RWPE2 (cell line): ENCODE results near the gene C1orf115.

Experiments used
- ATAC-seq: fragments of 200-7000 bp; cut with Tn5 transposase; 3 replicates; pipeline ENCODE4 v1.9.1; 2021; ENCODE audit warnings: low read depth
- DNase-seq: peaks from one replicate; pipeline ENCODE4 v3.0.0-alpha.2; 2020; ENCODE audit warnings: low spot score
- H3K27ac ChIP-seq: fragments of 450-650 bp; 2 replicates; pipeline ENCODE4 v1.5.1; 2017; ENCODE audit warnings: mild to moderate bottlenecking; ENCODE audit not compliant: poor library complexity, severe bottlenecking
- H3K27me3 ChIP-seq: fragments of 250-450 bp; sonication (Bioruptor Pico); 2 replicates; pipeline ENCODE4 v1.5.1; 2021; ENCODE audit warnings: mild to moderate bottlenecking, moderate library complexity; ENCODE audit not compliant: insufficient read depth, poor library complexity, severe bottlenecking
- H3K36me3 ChIP-seq: fragments of 250-450 bp; sonication (Bioruptor Pico); 2 replicates; pipeline ENCODE4 v1.5.1; 2020; ENCODE audit warnings: low read depth, mild to moderate bottlenecking, moderate library complexity
- H3K4me1 ChIP-seq: fragments of 250-450 bp; sonication (Bioruptor Pico); 2 replicates; pipeline ENCODE4 v1.5.1; 2021; ENCODE audit warnings: mild to moderate bottlenecking, moderate library complexity; ENCODE audit not compliant: insufficient read depth, poor library complexity, severe bottlenecking
- H3K4me3 ChIP-seq: fragments of 250-450 bp; sonication (Bioruptor Pico); 2 replicates; pipeline ENCODE4 v1.5.1; 2021; ENCODE audit warnings: mild to moderate bottlenecking, moderate library complexity; ENCODE audit not compliant: severe bottlenecking
- H3K9me3 ChIP-seq: fragments of 250-450 bp; sonication (Bioruptor Pico); 2 replicates; pipeline ENCODE4 v1.5.1; 2021; ENCODE audit warnings: mild to moderate bottlenecking, moderate library complexity; ENCODE audit not compliant: severe bottlenecking
- CTCF ChIP-seq: fragments of 450-650 bp; IDR thresholded peaks from one replicate; pipeline ENCODE4 v1.5.1; 2017; ENCODE audit warnings: mild to moderate bottlenecking, moderate library complexity; ENCODE audit not compliant: poor library complexity, severe bottlenecking

Gene C1orf115

GRCh38 chr1:220702733-220703270 lies 12.6 kb downstream of the C1orf115 start:
- no peak for TF ChIP-seq CTCF
- Histone ChIP-seq H3K9me3 (no peaks in the 10 kb centered on the region), H3K27me3 (no peaks in the 10 kb centered on the region), H3K27ac (no peak overlapping the region), H3K4me1 (no peaks in the 10 kb centered on the region), H3K4me3 (no peak overlapping the region), H3K36me3 (no peaks in the 10 kb centered on the region)
- no peak for ATAC-seq
- no peak for DNase-seq

- Histone ChIP-seq H3K36me3 (no peaks in the 10 kb centered on the region), H3K9me3 (no peaks in the 10 kb centered on the region), H3K27me3 (no peaks in the 10 kb centered on the region), H3K27ac (no peak overlapping the region), H3K4me1 (no peaks in the 10 kb centered on the region), H3K4me3 (no peak overlapping the region)
- TF ChIP-seq CTCF = no peak
- DNase-seq (no peak), ATAC-seq (no peak)
These were observed 13.1 kb downstream of the C1orf115 start for GRCh38 chr1:220703305-220703704.

- H3K27me3 ChIP-seq = no peaks in the 10 kb centered on the region
- ATAC-seq (no peak), DNase-seq (no peak)
- H3K4me3 ChIP-seq = no peak overlapping the region
- no peaks in the 10 kb centered on the region for H3K4me1 ChIP-seq
- no peaks in the 10 kb centered on the region for H3K36me3 ChIP-seq
- no peak overlapping the region for H3K27ac ChIP-seq
- no peaks in the 10 kb centered on the region for H3K9me3 ChIP-seq
- no peak for TF ChIP-seq CTCF
These were observed 15.6 kb downstream of the C1orf115 start for GRCh38 chr1:220705782-220706181.

- no peaks in the 10 kb centered on the region for H3K4me1 ChIP-seq
- H3K27me3 ChIP-seq = no peaks in the 10 kb centered on the region
- no peak overlapping the region for H3K4me3 ChIP-seq
- DNase-seq = no peak
- no peak overlapping the region for H3K27ac ChIP-seq
- ATAC-seq = no peak
- no peaks in the 10 kb centered on the region for H3K36me3 ChIP-seq
- no peaks in the 10 kb centered on the region for H3K9me3 ChIP-seq
- no peak for TF ChIP-seq CTCF
These were observed 16.3 kb downstream of the C1orf115 start for GRCh38 chr1:220706480-220706879.

- DNase-seq (no peak), ATAC-seq (no peak)
- no peaks in the 10 kb centered on the region for H3K9me3 ChIP-seq
- no peak overlapping the region for H3K4me3 ChIP-seq
- no peak for TF ChIP-seq CTCF
- no peak overlapping the region for H3K27ac ChIP-seq
- H3K4me1 ChIP-seq = no peaks in the 10 kb centered on the region
- no peaks in the 10 kb centered on the region for H3K27me3 ChIP-seq
- H3K36me3 ChIP-seq = no peaks in the 10 kb centered on the region
These were observed 17.0 kb downstream of the C1orf115 start for GRCh38 chr1:220707160-220707559.
